ENCODE measurements around the gene AP1S1.
"Not testable (repeated sequence)": the region's sequence is repeated elsewhere in the genome, so short reads cannot be mapped to it uniquely, and the experiment has no call there.

The AP1S1 gene

GRCh38 chr7:101201695-101202602, 47.7 kb downstream of the AP1S1 start:
- no peak for DNase-seq

GRCh38 chr7:101202603-101202918, 48.3 kb downstream of the AP1S1 start:
- DNase-seq: no peak

- not testable (repeated sequence) for DNase-seq
Measured at GRCh38 chr7:101203740-101204738, 49.8 kb downstream of the AP1S1 start.

GRCh38 chr7:101205901-101206664, 51.8 kb downstream of the AP1S1 start:
- no peak for DNase-seq

- DNase-seq: no peak
Measured at GRCh38 chr7:101206665-101207042, 52.4 kb downstream of the AP1S1 start.

GRCh38 chr7:101207459-101207858, 53.2 kb downstream of the AP1S1 start:
- DNase-seq: no peak

GRCh38 chr7:101208794-101209193, 54.5 kb downstream of the AP1S1 start:
- DNase-seq: no peak

- no peak for DNase-seq
Measured at GRCh38 chr7:101210143-101210542, 55.9 kb downstream of the AP1S1 start.

All from NCI-H526 treated with DMSO at 0.1 percent for 48 hours (cell line).